ENCODE data around the gene GRM8. TPM values are rescaled to one million over a fixed set of nuclear protein-coding genes. Genes with fewer than 3 reads are reported as not detected.

GRM8 gene
- total and polyA plus RNA-seq, 9 of the 15 experiments (the other 6 are each of a cell fraction or from before 2014, with no cell fraction given): 0.13 TPM; not detected in 7

- TF ChIP-seq, protein P1, sequence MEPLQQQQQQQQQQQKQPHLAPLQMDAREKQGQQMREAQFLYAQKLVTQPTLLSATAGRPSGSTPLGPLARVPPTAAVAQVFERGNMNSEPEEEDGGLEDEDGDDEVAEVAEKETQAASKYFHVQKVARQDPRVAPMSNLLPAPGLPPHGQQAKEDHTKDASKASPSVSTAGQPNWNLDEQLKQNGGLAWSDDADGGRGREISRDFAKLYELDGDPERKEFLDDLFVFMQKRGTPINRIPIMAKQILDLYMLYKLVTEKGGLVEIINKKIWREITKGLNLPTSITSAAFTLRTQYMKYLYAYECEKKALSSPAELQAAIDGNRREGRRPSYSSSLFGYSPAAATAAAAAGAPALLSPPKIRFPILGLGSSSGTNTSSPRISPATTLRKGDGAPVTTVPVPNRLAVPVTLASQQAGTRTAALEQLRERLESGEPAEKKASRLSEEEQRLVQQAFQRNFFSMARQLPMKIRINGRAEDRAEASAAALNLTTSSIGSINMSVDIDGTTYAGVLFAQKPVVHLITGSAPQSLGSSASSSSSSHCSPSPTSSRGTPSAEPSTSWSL (CRISPR knock-in tag; IDR thresholded peaks at IDR 0.05; ENCODE audit: borderline replicate concordance): no peak
- no peak for TF ChIP-seq POLR3A (IDR thresholded peaks at IDR 0.05; ENCODE audit: borderline replicate concordance, extremely low read depth, insufficient read depth, insufficient read length)
- TF ChIP-seq, protein P2, sequence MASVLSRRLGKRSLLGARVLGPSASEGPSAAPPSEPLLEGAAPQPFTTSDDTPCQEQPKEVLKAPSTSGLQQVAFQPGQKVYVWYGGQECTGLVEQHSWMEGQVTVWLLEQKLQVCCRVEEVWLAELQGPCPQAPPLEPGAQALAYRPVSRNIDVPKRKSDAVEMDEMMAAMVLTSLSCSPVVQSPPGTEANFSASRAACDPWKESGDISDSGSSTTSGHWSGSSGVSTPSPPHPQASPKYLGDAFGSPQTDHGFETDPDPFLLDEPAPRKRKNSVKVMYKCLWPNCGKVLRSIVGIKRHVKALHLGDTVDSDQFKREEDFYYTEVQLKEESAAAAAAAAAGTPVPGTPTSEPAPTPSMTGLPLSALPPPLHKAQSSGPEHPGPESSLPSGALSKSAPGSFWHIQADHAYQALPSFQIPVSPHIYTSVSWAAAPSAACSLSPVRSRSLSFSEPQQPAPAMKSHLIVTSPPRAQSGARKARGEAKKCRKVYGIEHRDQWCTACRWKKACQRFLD (CRISPR knock-in tag; IDR thresholded peaks at IDR 0.05): no peak
- TF ChIP-seq TSC22D4 (tag; IDR thresholded peaks at IDR 0.05): no peak
- TF ChIP-seq CBFB (CRISPR knock-in tag; IDR thresholded peaks at IDR 0.05): no peak
- peak; percentile 7; the same call in 1 of the 2 replicates for TF ChIP-seq RNF2 (IDR thresholded peaks at IDR 0.05)
- TF ChIP-seq ARHGAP35 (IDR thresholded peaks at IDR 0.05; ENCODE audit: partially characterized antibody): no peak
- TF ChIP-seq DPF2 (IDR thresholded peaks at IDR 0.05): no peak
- TF ChIP-seq POLR3G (IDR thresholded peaks at IDR 0.05; ENCODE audit: extremely low read depth, insufficient read length, insufficient replicate concordance): no peak
- TF ChIP-seq, protein P3, sequence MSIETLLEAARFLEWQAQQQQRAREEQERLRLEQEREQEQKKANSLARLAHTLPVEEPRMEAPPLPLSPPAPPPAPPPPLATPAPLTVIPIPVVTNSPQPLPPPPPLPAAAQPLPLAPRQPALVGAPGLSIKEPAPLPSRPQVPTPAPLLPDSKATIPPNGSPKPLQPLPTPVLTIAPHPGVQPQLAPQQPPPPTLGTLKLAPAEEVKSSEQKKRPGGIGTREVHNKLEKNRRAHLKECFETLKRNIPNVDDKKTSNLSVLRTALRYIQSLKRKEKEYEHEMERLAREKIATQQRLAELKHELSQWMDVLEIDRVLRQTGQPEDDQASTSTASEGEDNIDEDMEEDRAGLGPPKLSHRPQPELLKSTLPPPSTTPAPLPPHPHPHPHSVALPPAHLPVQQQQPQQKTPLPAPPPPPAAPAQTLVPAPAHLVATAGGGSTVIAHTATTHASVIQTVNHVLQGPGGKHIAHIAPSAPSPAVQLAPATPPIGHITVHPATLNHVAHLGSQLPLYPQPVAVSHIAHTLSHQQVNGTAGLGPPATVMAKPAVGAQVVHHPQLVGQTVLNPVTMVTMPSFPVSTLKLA (conservative IDR thresholded peaks at IDR 0.05): peak in 1 of 2 experiments; percentile 7; a peak in 1 of 4 replicates
- TF ChIP-seq, protein P4, sequence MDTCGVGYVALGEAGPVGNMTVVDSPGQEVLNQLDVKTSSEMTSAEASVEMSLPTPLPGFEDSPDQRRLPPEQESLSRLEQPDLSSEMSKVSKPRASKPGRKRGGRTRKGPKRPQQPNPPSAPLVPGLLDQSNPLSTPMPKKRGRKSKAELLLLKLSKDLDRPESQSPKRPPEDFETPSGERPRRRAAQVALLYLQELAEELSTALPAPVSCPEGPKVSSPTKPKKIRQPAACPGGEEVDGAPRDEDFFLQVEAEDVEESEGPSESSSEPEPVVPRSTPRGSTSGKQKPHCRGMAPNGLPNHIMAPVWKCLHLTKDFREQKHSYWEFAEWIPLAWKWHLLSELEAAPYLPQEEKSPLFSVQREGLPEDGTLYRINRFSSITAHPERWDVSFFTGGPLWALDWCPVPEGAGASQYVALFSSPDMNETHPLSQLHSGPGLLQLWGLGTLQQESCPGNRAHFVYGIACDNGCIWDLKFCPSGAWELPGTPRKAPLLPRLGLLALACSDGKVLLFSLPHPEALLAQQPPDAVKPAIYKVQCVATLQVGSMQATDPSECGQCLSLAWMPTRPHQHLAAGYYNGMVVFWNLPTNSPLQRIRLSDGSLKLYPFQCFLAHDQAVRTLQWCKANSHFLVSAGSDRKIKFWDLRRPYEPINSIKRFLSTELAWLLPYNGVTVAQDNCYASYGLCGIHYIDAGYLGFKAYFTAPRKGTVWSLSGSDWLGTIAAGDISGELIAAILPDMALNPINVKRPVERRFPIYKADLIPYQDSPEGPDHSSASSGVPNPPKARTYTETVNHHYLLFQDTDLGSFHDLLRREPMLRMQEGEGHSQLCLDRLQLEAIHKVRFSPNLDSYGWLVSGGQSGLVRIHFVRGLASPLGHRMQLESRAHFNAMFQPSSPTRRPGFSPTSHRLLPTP (IDR thresholded peaks at IDR 0.05; ENCODE audit: borderline replicate concordance, extremely low read depth, insufficient read length): no peak
- no peak for TF ChIP-seq NCOA1 (IDR thresholded peaks at IDR 0.05; ENCODE audit: low read depth)
- peak; percentile 24; the same call in 1 of the 2 replicates for TF ChIP-seq BCOR (IDR thresholded peaks at IDR 0.05)
- no peak for TF ChIP-seq NCOA2 (IDR thresholded peaks at IDR 0.05; ENCODE audit: partially characterized antibody in 2 of 2)
- 0 out of 4 replicates have a peak, but pooled peaks of 1 of the 2 experiments have one; percentile 18 for TF ChIP-seq ETV6 (IDR thresholded peaks at IDR 0.05; ENCODE audit: borderline replicate concordance in 1 of 2, low read depth in 2 of 2, low read length in 1 of 2)
- TF ChIP-seq ETV6 (CRISPR knock-in tag; IDR thresholded peaks at IDR 0.05; ENCODE audit: borderline replicate concordance): no peak
- TF ChIP-seq EP400 (IDR thresholded peaks at IDR 0.05): no peak
- TF ChIP-seq TEAD1 (CRISPR knock-in tag; IDR thresholded peaks at IDR 0.05): peak in 1 of 2 experiments; percentile 51; a peak in 2 of 4 replicates
Observed at GRCh38 chr7:127253281-127254162, 781 bp upstream of the GRM8 start (continued).

All from K562 (cell line).